HAP-1 (cell line): Measurements from ENCODE around the gene COL21A1.

Experiments used
- DNase-seq, 2 experiments: peaks; one replicate each; pipeline ENCODE4 v3.0.0-alpha.2; 2016 to 2020; ENCODE audit warnings: low spot score in 2 of 2
- H3K27me3 ChIP-seq: fragments of 250-450 bp; sonication (Bioruptor Pico); 2 replicates; pipeline ENCODE4 v1.5.1; 2020; ENCODE audit warnings: low read depth, mild to moderate bottlenecking, moderate library complexity
- H3K36me3 ChIP-seq: fragments of 250-450 bp; sonication (Bioruptor Pico); replicated peaks from 2 replicates; pipeline ENCODE4 v1.5.1; 2020; ENCODE audit warnings: mild to moderate bottlenecking
- H3K4me1 ChIP-seq: fragments of 250-450 bp; sonication (Bioruptor Pico); 2 replicates; pipeline ENCODE4 v1.5.1; 2020; ENCODE audit warnings: mild to moderate bottlenecking
- H3K4me3 ChIP-seq: fragments of 250-450 bp; sonication (Bioruptor Pico); 2 replicates; pipeline ENCODE4 v1.5.1; 2020; ENCODE audit warnings: mild to moderate bottlenecking, moderate library complexity
- H3K9me3 ChIP-seq: fragments of 250-450 bp; sonication (Bioruptor Pico); 2 replicates; pipeline ENCODE4 v1.5.1; 2020; ENCODE audit warnings: mild to moderate bottlenecking, moderate library complexity
- in situ Hi-C: fragments of 300-500 bp; cut with MboI; formaldehyde crosslinking; loops from 3 replicates; pipeline ENCODE4 v1.14.3; 2020; ENCODE audit warnings: low sequenced_read_pairs, inconsistent platforms, mixed read lengths

The COL21A1 gene

DNA sequence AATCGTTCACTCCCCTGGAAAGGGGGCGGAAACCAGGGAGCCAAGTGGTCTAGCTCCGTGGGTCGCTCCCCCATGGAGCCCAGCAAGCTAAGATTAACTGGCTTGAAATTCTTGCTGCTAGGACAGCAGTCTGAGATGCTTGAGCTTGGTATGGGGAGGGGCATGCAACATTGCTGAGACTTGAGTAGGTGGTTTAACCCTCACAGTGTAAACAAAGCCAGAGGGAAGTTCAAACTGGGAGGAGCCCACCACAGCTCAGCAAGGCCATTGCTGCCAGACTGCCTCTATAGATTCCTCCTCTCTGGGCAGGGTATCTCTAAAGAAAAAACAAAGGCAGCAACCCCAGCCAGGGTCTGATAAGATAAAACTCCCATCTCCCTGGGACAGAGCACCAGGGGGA lies 43.2 kb downstream of the COL21A1 start:
- H3K36me3 ChIP-seq = no peaks in the 10 kb centered on the region
- no peaks in the 10 kb centered on the region for H3K4me1 ChIP-seq
- in situ Hi-C loops = no loop called here
- no peak overlapping the region for H3K4me3 ChIP-seq
- no peaks in the 10 kb centered on the region for H3K27me3 ChIP-seq
- no peaks in the 10 kb centered on the region for H3K9me3 ChIP-seq
- DNase-seq = no peak

DNA sequence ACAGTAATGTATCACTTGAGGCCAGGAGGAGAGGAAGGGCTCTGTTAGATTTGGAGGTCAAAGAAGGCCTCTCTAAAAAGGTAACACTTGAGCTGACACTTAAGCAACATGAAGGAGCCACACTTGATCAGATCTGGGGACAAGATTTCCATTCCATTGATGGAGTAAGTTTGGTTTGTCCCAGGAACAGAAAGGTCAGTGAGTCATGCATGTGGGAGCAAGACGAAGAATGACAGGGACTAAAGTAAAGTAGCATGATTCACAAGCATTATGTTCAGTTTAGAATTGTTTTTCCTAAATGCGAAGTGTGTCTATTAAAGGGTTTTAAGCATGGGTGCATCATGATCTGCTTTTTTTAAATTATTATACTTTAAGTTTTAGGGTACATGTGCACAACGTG lies 47.4 kb downstream of the COL21A1 start:
- H3K9me3 ChIP-seq = no peaks in the 10 kb centered on the region
- H3K4me3 ChIP-seq = no peak overlapping the region
- no peaks in the 10 kb centered on the region for H3K36me3 ChIP-seq
- H3K4me1 ChIP-seq = no peaks in the 10 kb centered on the region
- DNase-seq = no peak
- in situ Hi-C loops = no loop called here
- H3K27me3 ChIP-seq = no peaks in the 10 kb centered on the region; the same call in 1 of the 2 replicates

DNA sequence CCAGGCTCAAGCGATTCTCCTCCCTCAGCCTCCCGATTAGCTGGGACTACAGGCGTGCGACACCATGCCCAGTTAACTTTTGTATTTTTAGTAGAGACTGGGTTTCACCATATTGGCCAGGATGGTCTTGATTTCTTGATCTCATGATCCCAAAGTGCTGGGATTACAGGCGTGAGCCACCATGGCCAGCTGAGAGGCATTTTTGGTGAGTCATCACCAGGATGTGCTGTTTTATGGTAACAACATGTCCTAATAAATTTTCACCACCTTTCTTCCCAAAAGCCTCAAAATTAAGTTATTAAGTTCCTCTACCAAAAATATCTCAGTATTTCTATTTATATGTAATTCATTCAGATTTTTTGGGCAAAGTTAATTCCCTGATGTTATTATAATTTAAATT lies 53.5 kb downstream of the COL21A1 start:
- Histone ChIP-seq H3K4me1 (no peaks in the 10 kb centered on the region), H3K9me3 (no peaks in the 10 kb centered on the region), H3K27me3 (no peaks in the 10 kb centered on the region; the same call in 1 of the 2 replicates), H3K4me3 (no peak overlapping the region), H3K36me3 (no peaks in the 10 kb centered on the region)
- no peak for DNase-seq
- in situ Hi-C loops = no loop called here

DNA sequence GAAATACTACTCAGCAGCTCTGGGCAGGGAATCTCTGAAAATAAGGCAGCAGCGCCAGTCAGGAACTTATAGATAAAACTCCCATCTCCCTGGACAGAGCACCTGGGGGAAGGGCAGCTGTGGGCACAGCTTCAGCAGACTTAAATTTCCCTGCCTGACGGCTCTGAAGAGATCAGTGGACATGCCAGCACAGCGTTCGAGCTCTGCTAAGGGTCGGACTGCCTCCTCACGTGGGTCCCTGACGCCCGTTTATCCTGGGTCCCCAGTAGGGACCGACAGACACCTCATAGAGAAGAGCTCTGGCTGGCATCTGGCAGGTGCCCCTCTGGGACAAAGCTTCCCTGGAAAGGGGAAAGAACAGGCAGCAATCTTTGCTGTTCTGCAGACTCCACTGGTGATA lies 59.0 kb downstream of the COL21A1 start:
- in situ Hi-C loops = no loop called here
- Histone ChIP-seq H3K4me1 (no peaks in the 10 kb centered on the region), H3K27me3 (no peaks in the 10 kb centered on the region; the same call in 1 of the 2 replicates), H3K4me3 (no peak overlapping the region), H3K9me3 (no peaks in the 10 kb centered on the region), H3K36me3 (no peaks in the 10 kb centered on the region)
- DNase-seq = no peak

DNA sequence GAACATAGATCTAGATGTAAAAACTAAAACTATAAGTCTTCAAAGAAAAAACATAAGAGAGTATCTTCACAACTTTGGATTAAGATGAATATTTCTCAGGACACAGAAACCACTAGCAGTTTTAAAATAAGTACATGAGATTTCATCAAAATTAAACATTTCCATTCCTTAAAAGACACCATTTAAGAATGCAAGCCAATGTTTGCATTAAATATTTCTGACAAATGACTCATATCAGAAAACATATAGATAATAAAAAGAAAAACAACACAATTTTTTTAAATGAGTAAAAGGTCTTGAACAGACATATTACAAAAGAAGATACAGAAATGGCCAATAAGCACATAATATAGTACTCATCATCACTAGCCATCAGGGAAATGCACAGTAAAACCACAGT lies 59.7 kb downstream of the COL21A1 start:
- Histone ChIP-seq H3K4me3 (no peak overlapping the region), H3K27me3 (no peaks in the 10 kb centered on the region; the same call in 1 of the 2 replicates), H3K9me3 (no peaks in the 10 kb centered on the region), H3K4me1 (no peaks in the 10 kb centered on the region), H3K36me3 (no peaks in the 10 kb centered on the region)
- in situ Hi-C loops = no loop called here
- no peak for DNase-seq

DNA sequence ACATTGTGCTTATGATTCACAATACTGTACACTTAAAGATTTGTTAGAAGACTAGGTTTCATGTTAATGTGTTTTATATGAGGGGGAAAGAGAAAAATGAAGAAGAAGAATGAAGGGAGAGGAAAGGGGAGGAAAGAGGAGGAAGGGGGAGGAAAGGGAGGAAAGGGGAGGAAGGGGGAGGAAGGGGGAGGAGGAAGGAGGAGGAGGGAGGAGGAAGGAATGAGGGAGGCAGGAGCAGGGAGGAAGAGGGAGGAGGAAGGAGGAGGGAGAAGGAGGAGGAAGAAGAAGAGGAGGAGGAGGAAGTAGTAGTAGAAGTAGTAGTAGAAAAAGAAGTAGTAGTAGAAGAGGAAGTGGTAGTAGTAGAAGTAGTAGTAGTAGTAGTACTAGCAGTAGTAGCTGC lies 70.6 kb downstream of the COL21A1 start:
- in situ Hi-C loops = no loop called here
- DNase-seq = no peak
- H3K36me3 ChIP-seq = no peaks in the 10 kb centered on the region
- no peaks in the 10 kb centered on the region for H3K4me1 ChIP-seq
- no peak overlapping the region for H3K4me3 ChIP-seq
- H3K9me3 ChIP-seq = no peaks in the 10 kb centered on the region
- no peaks in the 10 kb centered on the region for H3K27me3 ChIP-seq

DNA sequence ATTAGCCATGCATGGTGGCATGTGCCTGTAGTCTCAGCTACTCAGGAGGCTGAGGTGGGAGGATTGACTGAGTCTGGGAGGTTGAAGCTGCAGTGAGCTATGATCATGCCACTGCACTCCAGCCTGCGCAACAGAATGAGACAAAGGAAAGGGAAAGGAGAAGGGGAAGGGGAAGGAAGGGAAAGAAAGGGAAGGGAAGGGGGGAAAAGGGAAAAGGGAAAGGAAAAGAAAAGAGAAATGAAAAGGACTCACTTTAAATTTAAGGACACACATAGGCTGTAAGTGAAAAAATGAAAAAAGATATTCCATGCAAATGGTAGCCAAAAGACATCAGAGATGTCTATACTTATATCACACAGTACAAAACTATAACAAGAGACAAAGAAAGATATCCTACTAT lies 74.2 kb downstream of the COL21A1 start:
- Histone ChIP-seq H3K36me3 (no peaks in the 10 kb centered on the region), H3K4me3 (no peak overlapping the region), H3K27me3 (no peaks in the 10 kb centered on the region), H3K4me1 (no peaks in the 10 kb centered on the region), H3K9me3 (no peaks in the 10 kb centered on the region)
- in situ Hi-C loops = no loop called here
- no peak for DNase-seq

DNA sequence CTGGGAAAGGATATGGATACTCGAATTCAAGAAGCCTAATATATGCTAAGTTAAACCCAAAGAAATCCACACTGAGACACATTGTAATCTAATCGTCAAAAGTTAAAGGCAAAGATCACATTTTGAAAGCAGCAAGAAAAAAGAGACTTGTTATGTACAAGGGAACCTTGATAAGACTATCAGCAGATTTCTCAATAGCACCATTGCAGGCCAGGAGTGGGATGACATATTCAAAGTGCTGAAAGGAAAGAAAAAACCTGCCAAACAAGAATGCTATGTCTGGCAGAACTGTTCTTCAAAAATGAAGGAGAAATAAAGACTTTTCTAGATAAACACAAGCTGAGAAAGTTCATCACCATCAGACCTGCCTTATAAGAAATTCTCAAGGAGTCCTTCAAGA lies 75.2 kb downstream of the COL21A1 start:
- H3K4me1 ChIP-seq = no peaks in the 10 kb centered on the region
- no peaks in the 10 kb centered on the region for H3K36me3 ChIP-seq
- no peaks in the 10 kb centered on the region for H3K27me3 ChIP-seq
- DNase-seq = no peak
- no peaks in the 10 kb centered on the region for H3K9me3 ChIP-seq
- in situ Hi-C loops = no loop called here
- no peak overlapping the region for H3K4me3 ChIP-seq

DNA sequence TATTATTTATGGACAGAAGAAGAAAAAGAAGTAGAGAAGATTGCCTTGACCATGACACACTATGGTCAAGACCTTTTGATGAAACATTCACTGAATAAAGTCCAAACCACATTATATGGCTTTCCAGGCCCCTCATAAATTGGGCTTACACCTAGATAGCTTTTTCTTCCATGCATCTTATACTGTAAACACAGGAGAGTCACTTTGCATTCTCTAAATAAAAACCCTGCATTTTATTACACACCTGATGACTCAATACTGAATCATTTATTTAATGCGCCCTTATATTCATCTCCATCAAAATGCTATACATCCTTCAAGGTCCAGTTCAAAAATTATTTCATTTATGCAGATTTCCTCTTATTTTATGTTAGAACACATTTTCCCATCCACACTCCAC lies 78.0 kb downstream of the COL21A1 start:
- no peak for DNase-seq

DNA sequence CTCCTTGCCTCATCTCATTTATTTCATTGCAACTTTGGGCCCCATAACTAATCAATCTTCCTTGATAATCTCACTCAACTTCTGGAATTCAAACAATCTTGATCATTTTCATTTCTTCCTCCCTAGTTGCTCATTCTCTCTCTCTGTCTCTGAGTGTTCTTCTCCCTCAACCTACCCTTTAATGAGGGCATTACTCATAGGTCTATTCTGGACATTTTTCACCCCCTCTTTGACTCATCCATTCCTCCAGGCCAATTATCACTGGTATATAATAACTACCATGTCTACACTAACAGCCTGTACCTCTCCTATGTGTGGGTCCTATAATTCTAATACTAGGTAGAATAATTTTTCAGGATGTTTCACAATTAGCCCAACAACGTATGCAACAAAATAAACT lies 78.8 kb downstream of the COL21A1 start:
- Histone ChIP-seq H3K27me3 (no peaks in the 10 kb centered on the region), H3K36me3 (no peaks in the 10 kb centered on the region), H3K4me3 (no peak overlapping the region), H3K4me1 (no peaks in the 10 kb centered on the region), H3K9me3 (no peaks in the 10 kb centered on the region)
- in situ Hi-C loops = no loop called here
- DNase-seq = no peak

More for the DNA sequence above, 78.0 kb downstream of the COL21A1 start:
- Histone ChIP-seq H3K36me3 (no peaks in the 10 kb centered on the region), H3K4me1 (no peaks in the 10 kb centered on the region), H3K27me3 (no peaks in the 10 kb centered on the region), H3K9me3 (no peaks in the 10 kb centered on the region), H3K4me3 (no peak overlapping the region)
- in situ Hi-C loops = no loop called here

DNA sequence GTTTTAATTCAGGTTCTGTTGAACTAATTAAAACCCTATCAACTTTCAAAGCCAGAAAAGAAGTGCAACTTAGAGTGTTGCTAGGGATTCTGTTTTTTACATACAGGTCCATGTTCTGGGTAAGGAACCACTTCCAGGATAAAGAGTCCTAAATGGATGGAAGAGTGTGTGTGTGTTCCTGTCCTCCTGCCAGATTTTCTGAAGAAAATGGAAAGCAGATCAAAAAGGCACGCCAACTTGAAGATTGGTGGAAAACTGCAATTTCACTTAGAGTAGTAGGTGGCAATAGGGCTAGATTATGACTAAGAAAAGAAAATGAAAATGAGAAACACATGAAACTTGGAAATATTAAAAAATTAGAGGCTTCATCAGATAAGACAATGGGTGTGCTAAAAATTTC lies 85.3 kb downstream of the COL21A1 start:
- H3K4me3 ChIP-seq = no peak overlapping the region
- no peaks in the 10 kb centered on the region for H3K9me3 ChIP-seq
- no peaks in the 10 kb centered on the region for H3K4me1 ChIP-seq
- H3K36me3 ChIP-seq = no peaks in the 10 kb centered on the region
- no peak for DNase-seq
- in situ Hi-C loops = no loop called here
- no peaks in the 10 kb centered on the region for H3K27me3 ChIP-seq

DNA sequence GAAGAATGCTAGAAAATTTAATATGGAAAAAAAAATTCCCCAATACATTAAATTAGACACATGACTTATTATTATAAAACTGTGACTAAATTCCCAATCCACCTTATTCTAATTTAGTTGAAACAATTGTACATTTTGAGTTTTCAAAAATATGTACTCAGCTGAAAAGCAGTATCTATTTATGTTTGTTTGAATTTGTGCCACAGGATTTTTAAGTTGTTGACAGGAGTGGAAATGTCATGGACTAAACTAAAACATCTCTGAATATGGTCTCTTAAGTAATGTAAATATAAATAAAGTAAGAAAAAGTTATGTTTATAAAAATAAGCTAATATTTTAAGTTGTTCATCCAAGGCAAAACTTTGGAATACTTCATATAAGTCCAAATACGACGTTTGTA lies 86.9 kb downstream of the COL21A1 start:
- Histone ChIP-seq H3K9me3 (no peaks in the 10 kb centered on the region), H3K36me3 (no peaks in the 10 kb centered on the region), H3K4me1 (no peaks in the 10 kb centered on the region), H3K4me3 (no peak overlapping the region), H3K27me3 (no peaks in the 10 kb centered on the region)
- no peak for DNase-seq
- in situ Hi-C loops = no loop called here

DNA sequence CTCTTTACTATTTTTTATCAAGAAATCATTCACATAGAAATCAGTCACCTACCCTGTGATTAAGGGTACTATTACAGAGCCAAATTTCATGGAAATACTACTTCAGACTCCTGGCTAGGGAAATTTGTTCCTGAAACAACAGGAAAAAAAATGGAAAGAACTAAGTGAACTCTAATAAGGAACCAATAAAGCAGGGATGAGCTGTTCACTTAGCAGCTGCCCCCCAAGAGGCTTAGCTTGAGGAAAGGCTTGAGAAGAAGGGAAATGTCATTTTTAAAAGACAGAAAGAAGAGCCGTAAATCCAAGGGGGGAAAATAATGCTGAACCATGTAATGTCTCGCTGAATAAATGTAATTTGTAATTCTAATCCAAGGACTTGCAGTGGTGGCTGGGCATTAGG lies 88.8 kb downstream of the COL21A1 start:
- Histone ChIP-seq H3K27me3 (no peaks in the 10 kb centered on the region), H3K4me1 (no peaks in the 10 kb centered on the region), H3K9me3 (no peaks in the 10 kb centered on the region), H3K36me3 (no peaks in the 10 kb centered on the region), H3K4me3 (no peak overlapping the region)
- no peak for DNase-seq
- in situ Hi-C loops = no loop called here

DNA sequence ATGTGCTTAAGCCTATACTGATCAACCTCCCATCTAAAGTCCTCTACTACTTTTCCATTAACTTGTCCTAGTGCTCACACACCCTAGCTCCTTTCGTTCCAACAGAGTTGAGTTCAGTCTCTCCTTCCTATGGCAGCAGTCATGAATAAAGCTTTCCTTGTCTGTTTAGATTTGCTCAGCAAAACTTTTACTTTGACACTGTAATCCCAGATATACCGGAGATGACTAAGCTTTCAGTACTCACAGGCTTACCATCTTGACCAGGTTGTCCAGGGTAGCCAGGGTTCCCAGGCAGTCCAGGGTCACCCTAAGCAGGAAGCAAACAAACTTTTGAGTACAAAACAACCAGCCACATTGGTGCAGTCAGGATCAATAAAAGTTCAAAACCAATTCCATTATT lies 90.7 kb downstream of the COL21A1 start:
- Histone ChIP-seq H3K4me1 (no peaks in the 10 kb centered on the region), H3K4me3 (no peak overlapping the region), H3K27me3 (no peaks in the 10 kb centered on the region; the same call in 1 of the 2 replicates), H3K36me3 (no peaks in the 10 kb centered on the region), H3K9me3 (no peaks in the 10 kb centered on the region)
- no peak for DNase-seq
- in situ Hi-C loops = no loop called here

DNA sequence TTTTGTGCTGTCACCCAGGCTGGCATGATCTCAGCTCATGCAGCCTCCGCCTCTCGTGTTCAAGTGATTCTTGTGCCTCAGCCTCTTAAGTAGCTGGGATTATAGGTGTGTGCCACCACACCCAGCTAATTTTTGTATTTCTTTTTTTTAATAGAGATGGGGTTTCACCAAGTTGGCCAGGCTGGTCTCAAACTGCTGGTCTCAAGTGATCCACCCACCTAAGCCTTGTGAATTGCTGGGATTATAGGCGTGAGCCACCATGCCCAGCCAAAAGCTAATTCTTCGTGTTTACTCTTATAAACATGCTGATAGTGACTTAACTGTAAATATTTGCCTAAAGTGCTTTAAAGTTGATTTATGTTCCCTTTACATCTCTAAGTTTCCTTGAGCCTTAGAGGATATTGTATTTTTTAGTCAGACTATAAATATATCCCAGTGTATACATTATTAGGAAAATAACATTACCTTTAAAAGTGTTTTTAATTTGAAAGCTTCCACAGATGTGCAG lies 91.7 kb downstream of the COL21A1 start:
- in situ Hi-C loops = no loop called here
- Histone ChIP-seq H3K36me3 (no peaks in the 10 kb centered on the region), H3K4me3 (no peak overlapping the region), H3K4me1 (no peaks in the 10 kb centered on the region), H3K27me3 (no peaks in the 10 kb centered on the region; the same call in 1 of the 2 replicates), H3K9me3 (no peaks in the 10 kb centered on the region)
- no peak for DNase-seq
